ENCODE results near the gene SYTL5.

GRCh38 chrX:38089173-38089982, 83.0 kb downstream of the SYTL5 start:
- TF ChIP-seq CTCF (conservative IDR thresholded peaks at IDR 0.05; ENCODE audit: low read depth, low read length) (no peak), EZH2 (IDR thresholded peaks at IDR 0.05; ENCODE audit: low read length, unreplicated experiment) (no peak)
